ENCODE data around the gene TSGA10.
A peak's percentile ranks its signal among the peaks of the same experiment; 100 is the strongest.
"Not testable (repeated sequence)": the region's sequence is repeated elsewhere in the genome, so short reads cannot be mapped to it uniquely, and the experiment has no call there.

TSGA10 gene

GRCh38 chr2:99067871-99068625 lies 86.7 kb downstream of the TSGA10 start:
- no peak for DNase-seq (ENCODE audit: low read depth)

GRCh38 chr2:99066075-99066958 lies 88.4 kb downstream of the TSGA10 start:
- DNase-seq (ENCODE audit: low read depth) = peak; percentile 71

GRCh38 chr2:99049187-99049586 lies 105.6 kb downstream of the TSGA10 start:
- not testable (repeated sequence) for DNase-seq (ENCODE audit: low read depth)

- not testable (repeated sequence) for DNase-seq (ENCODE audit: low read depth)
Observed at GRCh38 chr2:99040736-99041300, 113.9 kb downstream of the TSGA10 start.

- DNase-seq (ENCODE audit: low read depth) = no peak
Observed at GRCh38 chr2:99035920-99036319, 118.8 kb downstream of the TSGA10 start.

GRCh38 chr2:99032786-99033185 lies 122.0 kb downstream of the TSGA10 start:
- peak; percentile 90 for DNase-seq (ENCODE audit: low read depth)

GRCh38 chr2:99032001-99032400 lies 122.7 kb downstream of the TSGA10 start:
- no peak for DNase-seq (ENCODE audit: low read depth)

GRCh38 chr2:99031481-99031880 lies 123.3 kb downstream of the TSGA10 start:
- no peak for DNase-seq (ENCODE audit: low read depth)

- DNase-seq (ENCODE audit: low read depth) = no peak
Observed at GRCh38 chr2:99028558-99028957, 126.2 kb downstream of the TSGA10 start.

GRCh38 chr2:99027856-99028255 lies 126.9 kb downstream of the TSGA10 start:
- no peak for DNase-seq (ENCODE audit: low read depth)

GRCh38 chr2:99000708-99001107 lies 154.0 kb downstream of the TSGA10 start:
- no peak for DNase-seq (ENCODE audit: low read depth)

GRCh38 chr2:98988695-98989094 lies 166.0 kb downstream of the TSGA10 start:
- DNase-seq (ENCODE audit: low read depth) = not testable (repeated sequence)

- DNase-seq (ENCODE audit: low read depth) = no peak
Observed at GRCh38 chr2:98985905-98986666, 168.7 kb downstream of the TSGA10 start.

- peak; percentile 56 for DNase-seq (ENCODE audit: low read depth)
Observed at GRCh38 chr2:98975611-98976010, 179.1 kb downstream of the TSGA10 start.

- DNase-seq (ENCODE audit: low read depth) = no peak
Observed at GRCh38 chr2:98972582-98973167, 182.1 kb downstream of the TSGA10 start.

GRCh38 chr2:98959810-98960507 lies 194.8 kb downstream of the TSGA10 start:
- no peak for DNase-seq (ENCODE audit: low read depth)

- peak; percentile 68 for DNase-seq (ENCODE audit: low read depth)
Observed at GRCh38 chr2:98952966-98953365, 201.8 kb downstream of the TSGA10 start.

GRCh38 chr2:98948956-98949739 lies 205.6 kb downstream of the TSGA10 start:
- DNase-seq (ENCODE audit: low read depth) = no peak

GRCh38 chr2:98947554-98947953 lies 207.2 kb downstream of the TSGA10 start:
- no peak for DNase-seq (ENCODE audit: low read depth)
